ENCODE results near the gene CYP11A1.

CYP11A1 gene

DNA sequence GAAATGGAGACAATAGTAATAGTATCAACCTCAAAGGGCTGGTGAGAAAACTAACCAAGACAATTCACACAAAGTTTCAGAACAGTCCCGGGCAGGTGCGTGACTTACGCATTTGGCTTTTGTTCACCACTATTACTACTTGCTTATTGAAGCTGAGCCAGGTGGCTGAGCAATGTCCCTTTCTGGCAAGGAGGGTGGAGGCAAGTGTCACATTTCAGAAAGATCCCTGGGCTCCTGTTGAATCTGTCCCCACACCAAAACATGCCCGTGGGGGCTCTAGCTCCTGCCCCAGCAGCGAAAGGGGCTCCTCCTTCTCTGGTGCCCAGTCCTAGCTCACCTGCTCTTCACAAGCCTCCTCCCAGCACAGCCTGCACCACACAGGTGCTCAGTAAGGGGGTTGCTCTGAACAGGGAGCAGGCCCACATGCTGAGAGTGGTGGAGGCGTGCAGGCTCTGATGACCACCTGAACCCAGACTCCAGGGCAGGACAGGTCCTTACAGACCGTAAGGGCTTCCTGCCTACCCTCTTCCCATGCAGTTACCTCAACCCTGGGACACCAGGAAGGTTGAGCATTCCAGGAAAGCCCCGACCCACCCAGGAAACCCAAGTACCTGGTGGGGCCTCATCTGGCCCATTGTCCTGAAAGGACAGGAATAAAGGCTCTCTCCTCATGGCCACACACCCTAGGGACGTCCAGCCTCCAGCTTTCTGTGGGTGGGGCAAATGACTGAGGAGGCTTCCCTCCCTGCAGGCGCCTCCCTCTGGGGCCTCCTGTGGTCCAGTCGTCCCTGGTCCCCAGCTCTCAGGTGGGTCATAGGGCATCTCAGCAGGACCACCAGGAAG is 33.7 kb upstream of the CYP11A1 start:
- Histone ChIP-seq H3K27ac (peak overlapping the region; percentile 74), H3K27me3 (no peaks in the 10 kb centered on the region), H3K9me3 (no peaks in the 10 kb centered on the region), H3K4me3 (no peak overlapping the region), H3K9ac (peak overlapping the region; percentile 31; the same call in 1 of the 2 replicates), H4K20me1 (peaks cover 26% of the 10 kb centered on the region), H3K4me2 (peak overlapping the region; percentile 95), H3K4me1 (peaks cover 97% of the 10 kb centered on the region), H3K36me3 (no peaks in the 10 kb centered on the region)
- TF ChIP-seq Cebpa-rat (IDR thresholded peaks at IDR 0.05): no peak

DNA sequence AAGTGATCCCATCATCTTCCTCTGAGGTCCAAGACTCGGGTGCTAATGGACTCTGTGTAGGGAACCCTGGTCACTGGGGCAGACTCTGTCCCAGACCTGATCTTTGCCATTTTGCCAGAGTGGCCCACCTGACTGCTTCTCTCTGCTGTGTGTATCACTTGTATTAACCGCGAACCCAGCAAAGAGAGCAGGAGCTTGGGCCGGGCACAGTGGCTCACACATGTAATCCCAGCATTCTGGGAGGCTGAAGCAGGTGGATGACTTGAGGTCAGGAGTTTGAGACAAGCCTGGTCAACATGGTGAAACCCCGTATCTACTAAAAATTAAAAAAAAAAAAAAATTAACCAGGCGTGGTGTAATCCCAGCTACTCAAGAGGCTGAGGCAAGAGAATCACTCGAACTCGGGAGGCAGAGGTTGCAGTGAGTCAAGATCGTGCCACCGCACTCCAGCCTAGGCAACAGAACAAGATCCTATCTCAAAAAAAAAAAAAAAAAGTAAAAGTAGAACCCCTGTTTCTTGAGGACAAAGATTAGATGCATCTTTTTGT is 32.9 kb upstream of the CYP11A1 start:
- TF ChIP-seq Cebpa-rat (IDR thresholded peaks at IDR 0.05): no peak
- no peaks in the 10 kb centered on the region for H3K27me3 ChIP-seq
- H3K4me2 ChIP-seq: peak overlapping the region; percentile 95
- 0 out of 2 replicates have a peak overlapping the region, but pooled peaks have one; percentile 23 for H3K4me3 ChIP-seq
- H3K9ac ChIP-seq: peak overlapping the region; percentile 30; the same call in 1 of the 2 replicates
- peak overlapping the region; percentile 64; the same call in 1 of the 2 replicates for H3K27ac ChIP-seq
- H4K20me1 ChIP-seq: peaks cover 26% of the 10 kb centered on the region
- no peaks in the 10 kb centered on the region for H3K36me3 ChIP-seq
- H3K4me1 ChIP-seq: peaks cover 100% of the 10 kb centered on the region
- no peaks in the 10 kb centered on the region for H3K9me3 ChIP-seq

GRCh38 chr15:74399511-74400312 is 32.3 kb upstream of the CYP11A1 start:
- TF ChIP-seq Cebpa-rat (IDR thresholded peaks at IDR 0.05): no peak
- H4K20me1 ChIP-seq: peaks cover 26% of the 10 kb centered on the region
- H3K4me1 ChIP-seq: peaks cover 100% of the 10 kb centered on the region
- H3K9me3 ChIP-seq: no peaks in the 10 kb centered on the region
- H3K36me3 ChIP-seq: no peaks in the 10 kb centered on the region
- peak overlapping the region; percentile 30; the same call in 1 of the 2 replicates for H3K9ac ChIP-seq
- 0 out of 2 replicates have a peak overlapping the region, but pooled peaks have one; percentile 23 for H3K4me3 ChIP-seq
- peak overlapping the region; percentile 64 for H3K27ac ChIP-seq
- H3K27me3 ChIP-seq: no peaks in the 10 kb centered on the region
- H3K4me2 ChIP-seq: peak overlapping the region; percentile 95

DNA sequence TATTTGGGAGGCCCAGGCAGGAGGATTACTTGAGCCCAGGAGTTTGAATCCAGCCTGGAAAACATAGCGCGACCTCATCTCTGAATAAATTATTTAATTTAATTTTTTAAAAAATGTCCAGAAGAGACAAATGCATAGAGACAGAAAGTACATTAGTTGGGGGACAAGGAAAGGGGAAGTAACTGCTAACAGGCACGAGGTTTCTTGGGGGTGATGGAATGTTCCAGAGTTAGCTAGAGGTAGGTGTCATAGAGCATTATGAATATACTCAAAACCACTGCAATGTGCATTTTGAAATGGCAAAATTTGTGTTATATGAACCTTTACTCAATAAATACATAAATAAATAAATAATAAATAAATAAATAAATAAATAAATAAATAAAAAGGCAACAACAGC is 31.7 kb upstream of the CYP11A1 start:
- peaks cover 100% of the 10 kb centered on the region for H3K4me1 ChIP-seq
- peaks cover 26% of the 10 kb centered on the region for H4K20me1 ChIP-seq
- peak overlapping the region; percentile 64 for H3K27ac ChIP-seq
- peak overlapping the region; percentile 30; the same call in 1 of the 2 replicates for H3K9ac ChIP-seq
- TF ChIP-seq Cebpa-rat (IDR thresholded peaks at IDR 0.05): no peak
- H3K27me3 ChIP-seq: no peaks in the 10 kb centered on the region
- H3K36me3 ChIP-seq: no peaks in the 10 kb centered on the region
- H3K4me3 ChIP-seq: 0 out of 2 replicates have a peak overlapping the region, but pooled peaks have one; percentile 23
- H3K9me3 ChIP-seq: no peaks in the 10 kb centered on the region
- peak overlapping the region; percentile 95 for H3K4me2 ChIP-seq

- no peak overlapping the region for H3K4me3 ChIP-seq
- H4K20me1 ChIP-seq: peaks cover 17% of the 10 kb centered on the region
- TF ChIP-seq Cebpa-rat (IDR thresholded peaks at IDR 0.05): no peak
- no peaks in the 10 kb centered on the region for H3K36me3 ChIP-seq
- H3K9ac ChIP-seq: no peak overlapping the region
- H3K27me3 ChIP-seq: no peaks in the 10 kb centered on the region
- H3K4me2 ChIP-seq: peak overlapping the region; percentile 95
- no peaks in the 10 kb centered on the region for H3K9me3 ChIP-seq
- no peak overlapping the region for H3K27ac ChIP-seq
- H3K4me1 ChIP-seq: peaks cover 93% of the 10 kb centered on the region
These were observed 30.7 kb upstream of the CYP11A1 start for GRCh38 chr15:74398183-74398582.

- Histone ChIP-seq H3K36me3 (no peaks in the 10 kb centered on the region), H3K27me3 (no peaks in the 10 kb centered on the region), H3K4me2 (peak overlapping the region; percentile 66), H3K9me3 (no peaks in the 10 kb centered on the region), H3K9ac (no peak overlapping the region), H3K27ac (0 out of 2 replicates have a peak overlapping the region, but pooled peaks have one; percentile 32), H3K4me1 (peaks cover 86% of the 10 kb centered on the region), H3K4me3 (no peak overlapping the region), H4K20me1 (peaks cover 9% of the 10 kb centered on the region)
- no peak for TF ChIP-seq Cebpa-rat (IDR thresholded peaks at IDR 0.05)
These were observed 30.0 kb upstream of the CYP11A1 start for GRCh38 chr15:74397239-74398068.

DNA sequence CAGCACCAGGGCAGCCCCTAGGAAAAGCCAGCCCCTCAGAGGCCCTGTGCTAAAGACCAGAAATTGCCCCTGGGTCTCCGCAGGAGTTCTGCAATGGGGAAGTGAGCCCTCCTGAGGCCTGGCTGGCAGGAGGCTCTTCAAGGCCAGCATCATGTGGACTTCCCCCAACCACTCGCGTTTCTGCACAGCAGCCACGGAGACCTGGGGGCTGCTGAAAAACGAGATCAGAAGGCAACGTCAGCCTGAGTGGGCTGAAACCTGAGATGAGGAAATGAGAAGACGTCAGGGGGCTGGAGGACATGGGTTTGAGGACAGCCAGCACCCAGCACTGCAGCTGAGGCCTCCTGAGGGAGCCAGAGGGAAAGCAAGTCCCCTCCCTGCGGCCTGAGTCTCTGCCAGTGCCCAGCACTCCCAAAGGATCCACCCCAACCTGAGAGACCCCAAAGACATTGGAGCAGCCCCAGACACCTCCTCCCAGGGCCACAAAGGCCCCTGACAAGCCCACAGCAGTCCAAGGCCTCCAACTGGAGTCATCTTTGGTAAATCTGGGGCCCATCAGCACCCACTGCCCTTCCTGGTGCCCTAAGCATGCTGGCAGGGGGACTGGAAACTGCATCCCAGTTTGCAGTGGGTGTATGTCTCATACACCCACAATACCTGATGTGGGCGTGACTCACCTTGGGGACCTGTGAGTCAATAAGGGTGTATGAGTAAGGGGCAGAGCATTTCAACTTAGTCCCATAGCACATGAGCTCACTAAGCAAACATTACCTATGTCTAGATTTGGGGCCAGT is 29.2 kb upstream of the CYP11A1 start:
- TF ChIP-seq Cebpa-rat (IDR thresholded peaks at IDR 0.05): no peak
- Histone ChIP-seq H3K9ac (no peak overlapping the region), H3K27me3 (no peaks in the 10 kb centered on the region), H3K4me1 (peaks cover 86% of the 10 kb centered on the region), H3K9me3 (no peaks in the 10 kb centered on the region), H3K36me3 (no peaks in the 10 kb centered on the region), H3K4me3 (no peak overlapping the region), H3K4me2 (peak overlapping the region; percentile 66), H4K20me1 (peaks cover 6% of the 10 kb centered on the region; the same call in 1 of the 2 replicates), H3K27ac (peak overlapping the region; percentile 32; the same call in 1 of the 2 replicates)

- Histone ChIP-seq H3K4me3 (no peak overlapping the region), H3K4me2 (peak overlapping the region; percentile 66), H3K27ac (peak overlapping the region; percentile 32; the same call in 1 of the 2 replicates), H3K36me3 (no peaks in the 10 kb centered on the region), H4K20me1 (peaks cover under 1% of the 10 kb centered on the region; the same call in 1 of the 2 replicates), H3K4me1 (peaks cover 86% of the 10 kb centered on the region), H3K9ac (no peak overlapping the region), H3K27me3 (no peaks in the 10 kb centered on the region), H3K9me3 (no peaks in the 10 kb centered on the region)
- TF ChIP-seq Cebpa-rat (IDR thresholded peaks at IDR 0.05): no peak
These were observed 28.6 kb upstream of the CYP11A1 start for GRCh38 chr15:74396146-74396438.

Measured in BLaER1 (cell line).